Mammary epithelial cell (primary cell): ENCODE results near the gene RASL12.
"Not testable (repeated sequence)": the region's sequence is repeated elsewhere in the genome, so short reads cannot be mapped to it uniquely, and the experiment has no call there.

ENCODE experiments used
- CTCF ChIP-seq, 2 donors: IDR thresholded peaks in 1 of 2; conservative IDR thresholded peaks in 1 of 2; 2 replicates each; pipeline ENCODE4 v1.5.1; 2011 to 2012; ENCODE audit warnings: inconsistent platforms in 2 of 2, low read length in 2 of 2, mild to moderate bottlenecking in 2 of 2, control low read depth in 1 of 2, low read depth in 1 of 2; ENCODE audit not compliant: insufficient read depth in 1 of 2; ENCODE audit errors: extremely low read depth in 1 of 2
- EZH2 ChIP-seq: IDR thresholded peaks from 2 replicates; pipeline ENCODE4 v1.6.1; 2012; ENCODE audit warnings: low read length, inconsistent platforms, borderline replicate concordance

GRCh38 chr15:65011198-65011597, 56.6 kb downstream of the RASL12 start:
- not testable (repeated sequence) for TF ChIP-seq CTCF (conservative IDR thresholded peaks at IDR 0.05 in 1 of 2, IDR thresholded peaks at IDR 0.05 in 1 of 2; ENCODE audit: extremely low read depth in 1 of 2, insufficient read depth in 1 of 2, low read depth in 1 of 2, low read length in 2 of 2); EZH2
